PC-3 (cell line): ENCODE measurements around the gene LINS1. TPM values are rescaled to one million over a fixed set of nuclear protein-coding genes. Genes with fewer than 3 reads are reported as not detected.

Experiments
- ATAC-seq: fragments of 200-7000 bp; cut with Tn5 transposase; 2 replicates; pipeline ENCODE4 v1.9.1; 2020; ENCODE audit warnings: mild to moderate bottlenecking, moderate library complexity
- BruUV-seq: library from RNA; stranded (reverse); fragments of 400-500 nt; replicated peaks from 2 replicates; lab custom pipeline; 2021; lab: Mats Ljungman, UMichigan
- CTCF ChIA-PET: fragments of 300-600 bp; sonication (Branson Sonifier 250); formaldehyde crosslinking; loops from one replicate; lab custom pipeline; 2022; ENCODE audit warnings: antibody characterized with exemption; lab: Charles Lee
- POLR2A ChIA-PET: fragments of 300-600 bp; sonication (Branson Sonifier 250); formaldehyde crosslinking; loops from one replicate; lab custom pipeline; 2022; ENCODE audit warnings: antibody characterized with exemption; ENCODE audit not compliant: unreplicated experiment; lab: Charles Lee
- DNase-seq: peaks from one replicate; pipeline ENCODE4 v3.0.0-alpha.2; 2015
- H2AFZ ChIP-seq: fragments of 300-600 bp; sonication (generic); 2 replicates; pipeline ENCODE4 v1.6.0; 2016; ENCODE audit warnings: antibody characterized with exemption, low read length
- H3F3A ChIP-seq: fragments of 300-600 bp; sonication (generic); one replicate; pipeline ENCODE4 v1.6.0; 2017; ENCODE audit warnings: antibody characterized with exemption, low read length, control low read depth, mild to moderate bottlenecking; ENCODE audit not compliant: unreplicated experiment
- H3K27ac ChIP-seq: fragments of 300-600 bp; sonication (generic); 2 replicates; pipeline ENCODE4 v1.5.1; 2016; ENCODE audit warnings: mild to moderate bottlenecking, low read length
- H3K27me3 ChIP-seq: fragments of 300-600 bp; sonication (generic); 2 replicates; pipeline ENCODE4 v1.6.1; 2016; ENCODE audit warnings: low read length, mixed read lengths
- H3K36me3 ChIP-seq: fragments of 300-600 bp; sonication (generic); 2 replicates; pipeline ENCODE4 v1.6.1; 2016; ENCODE audit warnings: low read depth, mixed run types, low read length, mixed read lengths
- H3K4me1 ChIP-seq: fragments of 300-600 bp; sonication (generic); 2 replicates; pipeline ENCODE4 v1.5.1; 2016; ENCODE audit warnings: low read length; ENCODE audit not compliant: insufficient read depth
- H3K4me2 ChIP-seq: fragments of 300-600 bp; sonication (generic); 2 replicates; pipeline ENCODE4 v1.6.0; 2016; ENCODE audit warnings: low read length
- H3K4me3 ChIP-seq: fragments of 300-600 bp; sonication (generic); 2 replicates; pipeline ENCODE4 v1.5.1; 2016; ENCODE audit warnings: mild to moderate bottlenecking, low read length, mixed read lengths
- H3K79me2 ChIP-seq: fragments of 300-600 bp; sonication (generic); 2 replicates; pipeline ENCODE4 v1.6.1; 2017; ENCODE audit warnings: low read length, mixed read lengths
- H3K9ac ChIP-seq: fragments of 300-600 bp; sonication (generic); 2 replicates; pipeline ENCODE4 v1.6.0; 2016; ENCODE audit warnings: mild to moderate bottlenecking, low read length
- H3K9me2 ChIP-seq: fragments of 300-600 bp; sonication (generic); replicated peaks from 2 replicates; pipeline ENCODE4 v1.6.1; 2016; ENCODE audit warnings: mixed run types, low read length, mixed read lengths
- H3K9me3 ChIP-seq: fragments of 300-600 bp; sonication (generic); 2 replicates; pipeline ENCODE4 v1.6.1; 2016; ENCODE audit warnings: low read length, mixed read lengths
- H4K20me1 ChIP-seq: fragments of 300-600 bp; sonication (generic); 2 replicates; pipeline ENCODE4 v1.6.1; 2016; ENCODE audit warnings: low read length, mixed read lengths
- EZH2 ChIP-seq: fragments of 300-600 bp; sonication (generic); IDR thresholded peaks from one replicate; pipeline ENCODE4 v1.6.1; 2017; ENCODE audit warnings: antibody characterized with exemption, mild to moderate bottlenecking, low read length; ENCODE audit not compliant: unreplicated experiment
- EZH2phosphoT487 ChIP-seq: fragments of 300-600 bp; sonication (generic); IDR thresholded peaks from 2 replicates; pipeline ENCODE4 v1.6.1; 2018; ENCODE audit warnings: mild to moderate bottlenecking, antibody characterized with exemption, low read length, borderline replicate concordance
- intact Hi-C: fragments of 100-400 bp; cut with micrococcal nuclease; formaldehyde crosslinking; loops from 2 replicates; pipeline ENCODE4 v1.9.0; 2023
- total RNA-seq: library from RNA; depleted of rRNA; stranded (reverse); fragments of >200 nt; gene quantifications from 2 replicates; pipeline ENCODE4 v1.2.3, GENCODE V29; 2014
- TF ChIP-seq, protein P1 (sequence below): fragments of 300-600 bp; sonication (generic); conservative IDR thresholded peaks from 2 replicates; pipeline ENCODE4 v1.5.1; 2017; ENCODE audit warnings: antibody characterized with exemption, low read depth, mild to moderate bottlenecking, low read length

Gene LINS1
- total RNA-seq, 1 experiment from 2014 or later, result 8.5 TPM

- CTCF ChIA-PET, result interaction anchor here (0.6 kb wide), 1 partner anchor 17 kb away, joined by 7 read pairs; no protein-coding TSS in a partner anchor
- H3K79me2 ChIP-seq, result no peaks in the 10 kb centered on the region
- no peaks in the 10 kb centered on the region for H3K9me3 ChIP-seq
- no peak overlapping the region for H3K27ac ChIP-seq
- H4K20me1 ChIP-seq, result no peaks in the 10 kb centered on the region
- H3K4me1 ChIP-seq, result no peaks in the 10 kb centered on the region
- H3K4me2 ChIP-seq, result no peak overlapping the region
- peaks cover 82% of the 10 kb centered on the region for H3K27me3 ChIP-seq
- H2AFZ ChIP-seq, result no peak overlapping the region
- ATAC-seq (no peak), DNase-seq (no peak)
- TF ChIP-seq EZH2phosphoT487 (no peak), EZH2 (no peak)
- TF ChIP-seq, protein P1, sequence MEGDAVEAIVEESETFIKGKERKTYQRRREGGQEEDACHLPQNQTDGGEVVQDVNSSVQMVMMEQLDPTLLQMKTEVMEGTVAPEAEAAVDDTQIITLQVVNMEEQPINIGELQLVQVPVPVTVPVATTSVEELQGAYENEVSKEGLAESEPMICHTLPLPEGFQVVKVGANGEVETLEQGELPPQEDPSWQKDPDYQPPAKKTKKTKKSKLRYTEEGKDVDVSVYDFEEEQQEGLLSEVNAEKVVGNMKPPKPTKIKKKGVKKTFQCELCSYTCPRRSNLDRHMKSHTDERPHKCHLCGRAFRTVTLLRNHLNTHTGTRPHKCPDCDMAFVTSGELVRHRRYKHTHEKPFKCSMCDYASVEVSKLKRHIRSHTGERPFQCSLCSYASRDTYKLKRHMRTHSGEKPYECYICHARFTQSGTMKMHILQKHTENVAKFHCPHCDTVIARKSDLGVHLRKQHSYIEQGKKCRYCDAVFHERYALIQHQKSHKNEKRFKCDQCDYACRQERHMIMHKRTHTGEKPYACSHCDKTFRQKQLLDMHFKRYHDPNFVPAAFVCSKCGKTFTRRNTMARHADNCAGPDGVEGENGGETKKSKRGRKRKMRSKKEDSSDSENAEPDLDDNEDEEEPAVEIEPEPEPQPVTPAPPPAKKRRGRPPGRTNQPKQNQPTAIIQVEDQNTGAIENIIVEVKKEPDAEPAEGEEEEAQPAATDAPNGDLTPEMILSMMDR, result peak; percentile 17; the same call in 1 of the 2 replicates
- H3K9ac ChIP-seq, result no peak overlapping the region
- POLR2A ChIA-PET, result no interaction called here
- no peaks in the 10 kb centered on the region for H3F3A ChIP-seq
- intact Hi-C loops, result no loop called here
- BruUV-seq, result no TSS peak
- H3K4me3 ChIP-seq, result no peak overlapping the region
- H3K9me2 ChIP-seq, result no peaks in the 10 kb centered on the region
- H3K36me3 ChIP-seq, result no peaks in the 10 kb centered on the region
Measured at GRCh38 chr15:100526027-100526481, 75.9 kb downstream of the LINS1 start.

- BruUV-seq, result no TSS peak
- H3K4me2 ChIP-seq, result no peak overlapping the region
- H3K27ac ChIP-seq, result no peak overlapping the region
- intact Hi-C loops, result no loop called here
- H3K36me3 ChIP-seq, result no peaks in the 10 kb centered on the region
- no peak overlapping the region for H3K4me3 ChIP-seq
- H3K4me1 ChIP-seq, result no peaks in the 10 kb centered on the region
- ChIA-PET POLR2A (no interaction called here), CTCF (no interaction called here)
- H4K20me1 ChIP-seq, result no peaks in the 10 kb centered on the region
- DNase-seq, result no peak
- no peaks in the 10 kb centered on the region for H3K79me2 ChIP-seq
- no peak for ATAC-seq
- TF ChIP-seq EZH2phosphoT487, result no peak
- TF ChIP-seq EZH2, result no peak
- TF ChIP-seq, protein P1, result no peak
- no peaks in the 10 kb centered on the region for H3K9me2 ChIP-seq
- H3K27me3 ChIP-seq, result peaks cover 82% of the 10 kb centered on the region
- H2AFZ ChIP-seq, result no peak overlapping the region
- no peaks in the 10 kb centered on the region for H3K9me3 ChIP-seq
- H3K9ac ChIP-seq, result no peak overlapping the region
- no peaks in the 10 kb centered on the region for H3F3A ChIP-seq
Measured at GRCh38 chr15:100525436-100525835, 76.5 kb downstream of the LINS1 start.

- no peaks in the 10 kb centered on the region for H3K79me2 ChIP-seq
- H3F3A ChIP-seq, result no peaks in the 10 kb centered on the region
- H4K20me1 ChIP-seq, result no peaks in the 10 kb centered on the region
- peaks cover 82% of the 10 kb centered on the region for H3K27me3 ChIP-seq
- DNase-seq (no peak), ATAC-seq (no peak)
- H3K36me3 ChIP-seq, result no peaks in the 10 kb centered on the region
- intact Hi-C loops, result no loop called here
- no peak for TF ChIP-seq EZH2phosphoT487
- TF ChIP-seq, protein P1, result no peak
- no peak for TF ChIP-seq EZH2
- H3K9ac ChIP-seq, result no peak overlapping the region
- no peaks in the 10 kb centered on the region for H3K9me2 ChIP-seq
- H3K4me2 ChIP-seq, result no peak overlapping the region
- H2AFZ ChIP-seq, result no peak overlapping the region
- H3K4me1 ChIP-seq, result no peaks in the 10 kb centered on the region
- no TSS peak for BruUV-seq
- H3K27ac ChIP-seq, result no peak overlapping the region
- POLR2A ChIA-PET, result no interaction called here
- H3K9me3 ChIP-seq, result no peaks in the 10 kb centered on the region
- no peak overlapping the region for H3K4me3 ChIP-seq
- CTCF ChIA-PET, result no interaction called here
Measured at GRCh38 chr15:100524326-100524725, 77.7 kb downstream of the LINS1 start.
